NT2/D1 (cell line): Measurements from ENCODE around the gene IBA57.

ENCODE experiments used
- YY1 ChIP-seq: IDR thresholded peaks from 2 replicates; pipeline ENCODE4 v1.6.1; 2011; ENCODE audit not compliant: insufficient read length, insufficient read depth
- ZNF274 ChIP-seq: IDR thresholded peaks from 2 replicates; pipeline ENCODE4 v1.6.1; 2011; ENCODE audit warnings: mild to moderate bottlenecking, low read depth, low read length

DNA sequence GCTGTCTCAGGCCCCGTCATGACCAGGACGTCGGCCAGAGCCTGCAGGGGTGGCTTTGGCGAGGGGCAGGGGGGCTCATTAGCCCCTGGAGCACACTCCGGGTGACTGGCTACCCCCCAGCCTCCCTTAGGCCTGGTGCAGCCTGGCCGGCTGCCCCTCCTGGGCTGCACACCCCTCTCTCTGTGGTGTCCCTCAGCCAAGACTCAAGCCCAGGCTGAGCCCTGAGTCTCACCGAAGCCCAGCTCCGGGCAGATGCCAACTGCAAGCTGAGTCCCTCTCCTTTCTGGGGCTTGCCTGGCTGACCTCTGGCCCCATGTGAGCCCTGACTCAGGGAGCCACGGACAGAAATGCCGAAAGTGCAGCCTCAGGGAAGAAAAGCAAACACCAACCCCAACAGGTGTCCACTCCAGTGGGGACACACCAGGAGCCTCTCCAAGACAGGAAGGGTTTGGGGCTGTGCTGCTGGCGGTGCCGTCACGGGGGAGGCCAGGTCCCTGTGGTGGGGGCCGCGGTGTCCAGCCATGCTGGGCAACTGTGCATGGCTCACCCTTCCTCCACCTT lies 5.3 kb upstream of the IBA57 start:
- no peak for TF ChIP-seq ZNF274
- TF ChIP-seq YY1 = no peak
